Endothelial cell of umbilical vein (primary cell): ENCODE data around the gene RGS19. TPM values are rescaled to one million over a fixed set of nuclear protein-coding genes. Genes with fewer than 3 reads are reported as not detected.

Experiments used
- BruUV-seq: library from RNA; stranded (reverse); fragments of 400-500 nt; replicated peaks from 2 replicates; lab custom pipeline; 2021; lab: Mats Ljungman, UMichigan
- CTCF ChIA-PET: fragments of 300-600, 350-600 bp; sonication (Branson Sonifier 250); formaldehyde crosslinking; loops from one replicate; lab custom pipeline; 2021; ENCODE audit warnings: antibody characterized with exemption, inconsistent platforms; lab: Charles Lee
- POLR2A ChIA-PET: fragments of 300-600, 350-600 bp; sonication (Branson Sonifier 250); formaldehyde crosslinking; loops from one replicate; lab custom pipeline; 2021; ENCODE audit warnings: antibody characterized with exemption, inconsistent platforms; lab: Charles Lee
- DNase-seq: peaks from one replicate; pipeline ENCODE4 v3.0.0-alpha.2; 2011; ENCODE audit warnings: low read depth, low spot score
- FAIRE-seq: peaks from 2 replicates; lab custom pipeline; 2011; peaks lifted over from hg19 to GRCh38; lab: Jason Lieb, UNC
- H2AFZ ChIP-seq: 2 replicates; pipeline ENCODE4 v1.6.0; 2012; ENCODE audit warnings: low read depth, low read length, control low read depth, inconsistent platforms
- H3K27ac ChIP-seq: 2 replicates; pipeline ENCODE4 v1.5.1; 2011; ENCODE audit warnings: low read depth, mild to moderate bottlenecking, control low read depth, low read length, moderate library complexity; ENCODE audit not compliant: insufficient read depth
- H3K27me3 ChIP-seq, 2 experiments: 2 replicates each; pipeline versions ENCODE4 v1.6.0 to v1.6.1; 2011; ENCODE audit warnings: low read length in 2 of 2, mixed read lengths in 1 of 2; ENCODE audit not compliant: control insufficient read depth in 2 of 2, insufficient read depth in 2 of 2
- H3K36me3 ChIP-seq, 2 experiments: 2 replicates in 1 of 2; 3 replicates in 1 of 2; pipeline ENCODE4 v1.5.1; 2011; ENCODE audit warnings: low read length in 2 of 2, mild to moderate bottlenecking in 1 of 2, moderate library complexity in 1 of 2; ENCODE audit not compliant: control insufficient read depth in 2 of 2, insufficient read depth in 2 of 2; ENCODE audit errors: extremely low read depth in 1 of 2
- H3K4me1 ChIP-seq: 3 replicates; pipeline ENCODE4 v1.5.1; 2011; ENCODE audit warnings: mild to moderate bottlenecking, low read length; ENCODE audit not compliant: control insufficient read depth, insufficient read depth; ENCODE audit errors: extremely low read depth
- H3K4me2 ChIP-seq: 2 replicates; pipeline ENCODE4 v1.6.1; 2011; ENCODE audit warnings: low read length, control low read depth, mixed read lengths; ENCODE audit not compliant: insufficient read depth
- H3K4me3 ChIP-seq, 3 experiments: fragments of 200-600 bp in 1 of 3; sonication (generic), shearing (Covaris generic) in 1 of 3; replicated peaks in 1 of 3; 2 replicates each; pipeline ENCODE4 v1.5.1; 2011 to 2016; ENCODE audit warnings: control low read depth in 3 of 3, low read length in 3 of 3, mild to moderate bottlenecking in 2 of 3, inconsistent platforms in 1 of 3, low read depth in 1 of 3, moderate library complexity in 1 of 3; ENCODE audit not compliant: insufficient read depth in 1 of 3
- H3K79me2 ChIP-seq: 2 replicates; pipeline ENCODE4 v1.6.0; 2012; ENCODE audit warnings: low read length, inconsistent platforms; ENCODE audit not compliant: control insufficient read depth, insufficient read depth
- H3K9ac ChIP-seq: replicated peaks from 2 replicates; pipeline ENCODE3; 2011; ENCODE audit warnings: low read length, control low read depth; ENCODE audit not compliant: insufficient read depth; ENCODE audit errors: extremely low read depth
- H3K9me1 ChIP-seq: replicated peaks from 3 replicates; pipeline ENCODE4 v1.6.0; 2011; ENCODE audit warnings: mild to moderate bottlenecking, low read length; ENCODE audit not compliant: control insufficient read depth, insufficient read depth; ENCODE audit errors: extremely low read depth
- H3K9me3 ChIP-seq: replicated peaks from 2 replicates; pipeline ENCODE4 v1.5.1; 2012; ENCODE audit warnings: low read length, inconsistent platforms; ENCODE audit not compliant: control insufficient read depth, insufficient read depth
- H4K20me1 ChIP-seq: replicated peaks from 2 replicates; pipeline ENCODE3; 2011; ENCODE audit warnings: mild to moderate bottlenecking, low read length; ENCODE audit not compliant: control insufficient read depth, insufficient read depth; ENCODE audit errors: extremely low read depth
- CTCF ChIP-seq, 2 donors: IDR thresholded peaks; 1 replicate in 1 of 2; 2 replicates in 1 of 2; pipeline ENCODE4 v1.5.1; 2011; ENCODE audit warnings: low read length in 2 of 2, mild to moderate bottlenecking in 2 of 2, moderate library complexity in 2 of 2, control low read depth in 1 of 2, inconsistent platforms in 1 of 2, low read depth in 1 of 2; ENCODE audit not compliant: insufficient read depth in 1 of 2; ENCODE audit errors: extremely low read depth in 1 of 2
- FOS ChIP-seq: IDR thresholded peaks from 2 replicates; pipeline ENCODE4 v1.6.1; 2011; ENCODE audit warnings: mild to moderate bottlenecking, low read length, moderate library complexity, borderline replicate concordance; ENCODE audit not compliant: insufficient read depth
- JUN ChIP-seq: IDR thresholded peaks from 2 replicates; pipeline ENCODE4 v1.6.1; 2011; ENCODE audit warnings: borderline replicate concordance, low read depth; ENCODE audit not compliant: insufficient read length, insufficient read depth
- POLR2AphosphoS5 ChIP-seq: IDR thresholded peaks from 2 replicates; pipeline ENCODE4 v1.6.1; 2012; ENCODE audit warnings: low read depth, mild to moderate bottlenecking, control low read depth, low read length, moderate library complexity; ENCODE audit not compliant: insufficient read depth
- dilution Hi-C: fragments of 300-500 bp; cut with MboI; formaldehyde crosslinking; loops from one replicate; pipeline ENCODE4 v1.15.0; 2019; ENCODE audit warnings: low sequenced_read_pairs; ENCODE audit not compliant: extremely low pct_ligation_motif_present
- intact Hi-C: fragments of 100-400 bp; cut with micrococcal nuclease; formaldehyde crosslinking; loops from one replicate; pipeline ENCODE4 v1.10.0; 2022
- polyA plus RNA-seq, 4 experiments: library from polyadenylated mRNA; depleted of rRNA in 3 of 4; stranded (reverse) in 3 of 4; unstranded in 1 of 4; fragments of >200 nt; gene quantifications; 2 replicates each; pipeline versions ENCODE4 v1.2.1 to v1.2.3, GENCODE V29; 2011 to 2012; ENCODE audit warnings: missing spikeins in 1 of 4
- total RNA-seq: library from RNA; stranded (reverse); gene quantifications from 2 replicates; pipeline ENCODE4 v1.2.3, GENCODE V29; 2021

RGS19 gene
- total and polyA plus RNA-seq, 2 donors (not counting 3 experiments of a cell fraction or from before 2014, with no cell fraction given), result 27.8 to 33.7 TPM

DNA sequence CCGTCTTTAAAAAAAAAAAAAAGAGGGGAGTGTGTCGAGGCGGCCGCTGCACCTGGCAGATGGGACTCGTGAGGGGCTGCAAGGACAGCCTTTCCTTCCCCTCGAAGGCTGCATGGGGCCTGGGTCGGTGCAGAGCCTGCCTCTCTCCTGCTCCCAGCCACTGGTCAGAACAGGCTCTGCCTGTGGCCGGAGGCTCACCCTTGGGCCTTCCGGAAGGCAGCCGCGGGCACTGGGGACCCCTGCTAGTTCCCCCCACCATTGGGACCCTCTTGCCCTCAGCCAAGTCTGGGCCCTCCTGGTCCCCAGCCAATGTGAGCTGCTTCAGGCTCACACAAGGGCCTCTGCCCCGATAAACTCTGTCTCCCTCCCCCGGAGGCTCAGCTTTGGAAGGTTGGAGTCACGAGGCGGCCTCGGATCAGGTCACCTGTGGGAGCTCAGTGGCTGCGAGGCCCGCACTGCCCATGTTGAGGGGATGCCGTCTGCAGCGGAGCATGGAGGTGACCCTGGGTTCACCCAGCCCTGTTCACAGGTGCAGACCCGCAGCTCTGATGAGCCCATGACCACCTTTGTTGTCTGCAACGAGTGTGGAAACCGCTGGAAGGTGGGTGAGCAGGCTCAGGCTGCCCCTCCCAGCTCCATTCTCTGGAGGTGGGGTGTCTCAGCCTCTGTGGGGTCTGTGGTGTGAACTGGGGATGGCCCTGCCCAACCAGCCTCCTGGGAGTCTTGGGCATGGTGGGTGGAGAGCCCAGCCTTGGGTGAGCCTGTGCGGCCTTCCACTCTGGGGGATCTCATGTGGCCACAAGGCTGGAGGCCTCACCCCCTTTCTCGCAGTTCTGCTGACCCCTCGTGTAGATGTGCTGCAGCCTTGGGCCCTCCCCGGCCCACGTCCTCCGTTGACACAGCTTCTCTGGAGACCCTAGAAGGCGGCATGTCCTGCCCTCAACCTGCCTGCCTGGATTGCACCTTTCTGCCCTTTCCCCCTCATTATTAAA is 7.7 kb downstream of the RGS19 start:
- Histone ChIP-seq H3K27ac (no peak overlapping the region), H4K20me1 (no peaks in the 10 kb centered on the region), H3K4me1 (no peaks in the 10 kb centered on the region), H3K9me1 (no peaks in the 10 kb centered on the region), H3K27me3 (no peaks in the 10 kb centered on the region), H3K36me3 (peaks cover 0 to 21% of the 10 kb centered on the region in 2 experiments), H2AFZ (no peak overlapping the region), H3K4me2 (no peak overlapping the region), H3K4me3 (no peak overlapping the region), H3K9me3 (no peaks in the 10 kb centered on the region), H3K79me2 (no peaks in the 10 kb centered on the region), H3K9ac (no peak overlapping the region)
- FAIRE-seq (no peak), DNase-seq (no peak)
- dilution Hi-C loops, result no loop called here
- ChIA-PET POLR2A (interaction anchor here (0.7 kb wide), 1 partner anchor 48 kb away, joined by 6 read pairs; no protein-coding TSS in a partner anchor), CTCF (interaction anchor here (1.2 to 1.5 kb wide), 3 partner anchors 18 to 33 kb away, joined by 3 to 5 read pairs (median 5); no protein-coding TSS in a partner anchor)
- no TSS peak for BruUV-seq
- intact Hi-C loops, result no loop called here
- TF ChIP-seq CTCF (IDR thresholded peaks at IDR 0.05; ENCODE audit: extremely low read depth in 1 of 2, insufficient read depth in 1 of 2, low read depth in 1 of 2, low read length in 2 of 2) (no peak), JUN (no peak), FOS (no peak), POLR2AphosphoS5 (peak; percentile 23)
